Measurements from ENCODE around the gene NDUFS6.

NDUFS6 gene

GRCh38 chr5:1778138-1779020 lies 22.8 kb upstream of the NDUFS6 start:
- H3K27me3 ChIP-seq (ENCODE audit: control insufficient read depth, insufficient read depth, low read length), result no peaks in the 10 kb centered on the region
- H3K9me3 ChIP-seq (ENCODE audit: control insufficient read depth, insufficient read depth, low read depth, low read length), result no peaks in the 10 kb centered on the region

GRCh38 chr5:1779021-1779680 lies 22.1 kb upstream of the NDUFS6 start:
- Histone ChIP-seq H3K27me3 (ENCODE audit: control insufficient read depth, insufficient read depth, low read length) (no peaks in the 10 kb centered on the region), H3K4me1 (ENCODE audit: control insufficient read depth, insufficient read depth, low read length) (no peaks in the 10 kb centered on the region), H3K36me3 (ENCODE audit: control insufficient read depth, insufficient read depth, low read length) (no peaks in the 10 kb centered on the region), H3K9me3 (ENCODE audit: control insufficient read depth, insufficient read depth, low read depth, low read length) (no peaks in the 10 kb centered on the region), H3K4me3 (ENCODE audit: low read depth, low read length) (no peak overlapping the region), H3K9ac (ENCODE audit: low read length) (no peak overlapping the region), H3K27ac (ENCODE audit: low read depth, low read length) (no peak overlapping the region)

More at GRCh38 chr5:1778138-1779020, 22.8 kb upstream of the NDUFS6 start:
- Histone ChIP-seq H3K27ac (ENCODE audit: low read depth, low read length) (no peak overlapping the region), H3K36me3 (ENCODE audit: control insufficient read depth, insufficient read depth, low read length) (no peaks in the 10 kb centered on the region), H3K4me1 (ENCODE audit: control insufficient read depth, insufficient read depth, low read length) (no peaks in the 10 kb centered on the region), H3K4me3 (ENCODE audit: low read depth, low read length) (no peak overlapping the region), H3K9ac (ENCODE audit: low read length) (no peak overlapping the region)

- Histone ChIP-seq H3K9ac (ENCODE audit: low read length) (no peak overlapping the region), H3K27me3 (ENCODE audit: control insufficient read depth, insufficient read depth, low read length) (no peaks in the 10 kb centered on the region), H3K4me1 (ENCODE audit: control insufficient read depth, insufficient read depth, low read length) (no peaks in the 10 kb centered on the region), H3K9me3 (ENCODE audit: control insufficient read depth, insufficient read depth, low read depth, low read length) (no peaks in the 10 kb centered on the region), H3K36me3 (ENCODE audit: control insufficient read depth, insufficient read depth, low read length) (no peaks in the 10 kb centered on the region), H3K27ac (ENCODE audit: low read depth, low read length) (no peak overlapping the region), H3K4me3 (ENCODE audit: low read depth, low read length) (no peak overlapping the region)
Observed at GRCh38 chr5:1779782-1780613, 21.2 kb upstream of the NDUFS6 start.

GRCh38 chr5:1780614-1780930 lies 20.6 kb upstream of the NDUFS6 start:
- no peak overlapping the region for H3K9ac ChIP-seq (ENCODE audit: low read length)
- H3K4me3 ChIP-seq (ENCODE audit: low read depth, low read length), result no peak overlapping the region
- H3K4me1 ChIP-seq (ENCODE audit: control insufficient read depth, insufficient read depth, low read length), result no peaks in the 10 kb centered on the region
- H3K36me3 ChIP-seq (ENCODE audit: control insufficient read depth, insufficient read depth, low read length), result no peaks in the 10 kb centered on the region
- no peaks in the 10 kb centered on the region for H3K9me3 ChIP-seq (ENCODE audit: control insufficient read depth, insufficient read depth, low read depth, low read length)
- no peaks in the 10 kb centered on the region for H3K27me3 ChIP-seq (ENCODE audit: control insufficient read depth, insufficient read depth, low read length)
- H3K27ac ChIP-seq (ENCODE audit: low read depth, low read length), result no peak overlapping the region

- Histone ChIP-seq H3K4me3 (ENCODE audit: low read depth, low read length) (no peak overlapping the region), H3K9ac (ENCODE audit: low read length) (no peak overlapping the region), H3K9me3 (ENCODE audit: control insufficient read depth, insufficient read depth, low read depth, low read length) (no peaks in the 10 kb centered on the region), H3K4me1 (ENCODE audit: control insufficient read depth, insufficient read depth, low read length) (no peaks in the 10 kb centered on the region), H3K27me3 (ENCODE audit: control insufficient read depth, insufficient read depth, low read length) (no peaks in the 10 kb centered on the region), H3K36me3 (ENCODE audit: control insufficient read depth, insufficient read depth, low read length) (no peaks in the 10 kb centered on the region), H3K27ac (ENCODE audit: low read depth, low read length) (no peak overlapping the region)
Observed at GRCh38 chr5:1781107-1781506, 20.1 kb upstream of the NDUFS6 start.

GRCh38 chr5:1781726-1782384 lies 19.4 kb upstream of the NDUFS6 start:
- Histone ChIP-seq H3K27ac (ENCODE audit: low read depth, low read length) (no peak overlapping the region), H3K9ac (ENCODE audit: low read length) (no peak overlapping the region), H3K4me3 (ENCODE audit: low read depth, low read length) (no peak overlapping the region), H3K4me1 (ENCODE audit: control insufficient read depth, insufficient read depth, low read length) (no peaks in the 10 kb centered on the region), H3K9me3 (ENCODE audit: control insufficient read depth, insufficient read depth, low read depth, low read length) (no peaks in the 10 kb centered on the region), H3K27me3 (ENCODE audit: control insufficient read depth, insufficient read depth, low read length) (no peaks in the 10 kb centered on the region), H3K36me3 (ENCODE audit: control insufficient read depth, insufficient read depth, low read length) (no peaks in the 10 kb centered on the region)

- H3K27ac ChIP-seq (ENCODE audit: low read depth, low read length), result no peak overlapping the region
- no peaks in the 10 kb centered on the region for H3K9me3 ChIP-seq (ENCODE audit: control insufficient read depth, insufficient read depth, low read depth, low read length)
- no peaks in the 10 kb centered on the region for H3K27me3 ChIP-seq (ENCODE audit: control insufficient read depth, insufficient read depth, low read length)
- H3K36me3 ChIP-seq (ENCODE audit: control insufficient read depth, insufficient read depth, low read length), result no peaks in the 10 kb centered on the region
- H3K4me3 ChIP-seq (ENCODE audit: low read depth, low read length), result no peak overlapping the region
- H3K4me1 ChIP-seq (ENCODE audit: control insufficient read depth, insufficient read depth, low read length), result no peaks in the 10 kb centered on the region
- H3K9ac ChIP-seq (ENCODE audit: low read length), result no peak overlapping the region
Observed at GRCh38 chr5:1782385-1783215, 18.6 kb upstream of the NDUFS6 start.

- Histone ChIP-seq H3K9ac (ENCODE audit: low read length) (no peak overlapping the region), H3K36me3 (ENCODE audit: control insufficient read depth, insufficient read depth, low read length) (no peaks in the 10 kb centered on the region), H3K4me1 (ENCODE audit: control insufficient read depth, insufficient read depth, low read length) (no peaks in the 10 kb centered on the region), H3K27me3 (ENCODE audit: control insufficient read depth, insufficient read depth, low read length) (no peaks in the 10 kb centered on the region), H3K27ac (ENCODE audit: low read depth, low read length) (no peak overlapping the region), H3K9me3 (ENCODE audit: control insufficient read depth, insufficient read depth, low read depth, low read length) (no peaks in the 10 kb centered on the region), H3K4me3 (ENCODE audit: low read depth, low read length) (no peak overlapping the region)
Observed at GRCh38 chr5:1783216-1783554, 18.0 kb upstream of the NDUFS6 start.

- no peaks in the 10 kb centered on the region for H3K9me3 ChIP-seq (ENCODE audit: control insufficient read depth, insufficient read depth, low read depth, low read length)
- no peak overlapping the region for H3K4me3 ChIP-seq (ENCODE audit: low read depth, low read length)
- H3K27me3 ChIP-seq (ENCODE audit: control insufficient read depth, insufficient read depth, low read length), result no peaks in the 10 kb centered on the region
- H3K4me1 ChIP-seq (ENCODE audit: control insufficient read depth, insufficient read depth, low read length), result peaks cover 3% of the 10 kb centered on the region; the same call in 1 of the 2 replicates
- H3K36me3 ChIP-seq (ENCODE audit: control insufficient read depth, insufficient read depth, low read length), result no peaks in the 10 kb centered on the region
- no peak overlapping the region for H3K9ac ChIP-seq (ENCODE audit: low read length)
- no peak overlapping the region for H3K27ac ChIP-seq (ENCODE audit: low read depth, low read length)
Observed at GRCh38 chr5:1784197-1785050, 16.8 kb upstream of the NDUFS6 start.

All from HUES6 (cell line).